ENCODE data around the gene ZSWIM6. TPM values are rescaled to one million over a fixed set of nuclear protein-coding genes. Genes with fewer than 3 reads are reported as not detected.
"Not testable (repeated sequence)": the region's sequence is repeated elsewhere in the genome, so short reads cannot be mapped to it uniquely, and the experiment has no call there.

The ZSWIM6 gene
- total RNA-seq, 1 donor from 2014 or later, result 40.1 TPM

- Histone ChIP-seq H3K27ac (ENCODE audit: low read depth, low read length) (no peak overlapping the region), H3K9me3 (ENCODE audit: insufficient read depth, low read depth, low read length) (no peaks in the 10 kb centered on the region), H3K9ac (ENCODE audit: low read length) (no peak overlapping the region), H3K27me3 (ENCODE audit: insufficient read depth, low read length) (no peaks in the 10 kb centered on the region), H3K4me3 (ENCODE audit: insufficient read depth, low read depth, low read length) (no peak overlapping the region), H4K20me1 (ENCODE audit: insufficient read depth, low read length) (peaks cover 41% of the 10 kb centered on the region), H3K4me1 (ENCODE audit: insufficient read depth, low read length) (peaks cover 39% of the 10 kb centered on the region), H3K79me2 (ENCODE audit: insufficient read depth, low read length) (peaks cover 84% of the 10 kb centered on the region), H3K4me2 (ENCODE audit: low read length) (no peak overlapping the region), H2AFZ (ENCODE audit: low read depth, low read length) (no peak overlapping the region), H3K36me3 (ENCODE audit: insufficient read depth, low read length) (no peaks in the 10 kb centered on the region)
- H3K36me3 Mint-ChIP-seq (ENCODE audit: low read depth, unreplicated experiment), result no peaks in the 10 kb centered on the region
- H3K4me3 Mint-ChIP-seq (ENCODE audit: unreplicated experiment), result no peak overlapping the region
- no peak for TF ChIP-seq CTCF (IDR thresholded peaks at IDR 0.05; ENCODE audit: insufficient read depth, low read depth, low read length)
- TF ChIP-seq EZH2 (IDR thresholded peaks at IDR 0.05; ENCODE audit: insufficient read depth, low read length), result no peak
- DNase-seq (ENCODE audit: low read depth) (no peak), FAIRE-seq (no peak)
- H3K27ac Mint-ChIP-seq (ENCODE audit: unreplicated experiment), result no peak overlapping the region
- no peaks in the 10 kb centered on the region for H3K27me3 Mint-ChIP-seq (ENCODE audit: low read depth, unreplicated experiment)
- peaks cover 64% of the 10 kb centered on the region for H3K4me1 Mint-ChIP-seq (ENCODE audit: low read depth, unreplicated experiment)
- H3K9me3 Mint-ChIP-seq (ENCODE audit: unreplicated experiment), result peaks cover 2% of the 10 kb centered on the region
These were observed 80.3 kb downstream of the ZSWIM6 start for GRCh38 chr5:61412361-61412760.

- not testable (repeated sequence) for H3K4me2 ChIP-seq (ENCODE audit: low read length); H3K9me3 Mint-ChIP-seq (ENCODE audit: unreplicated experiment); H3K36me3 ChIP-seq (ENCODE audit: insufficient read depth, low read length); H3K27me3 ChIP-seq (ENCODE audit: insufficient read depth, low read length); H3K4me3 Mint-ChIP-seq (ENCODE audit: unreplicated experiment); H3K27ac ChIP-seq (ENCODE audit: low read depth, low read length); H3K27ac Mint-ChIP-seq (ENCODE audit: unreplicated experiment); FAIRE-seq; H2AFZ ChIP-seq (ENCODE audit: low read depth, low read length); H3K9ac ChIP-seq (ENCODE audit: low read length); H3K4me3 ChIP-seq (ENCODE audit: insufficient read depth, low read depth, low read length); H3K9me3 ChIP-seq (ENCODE audit: insufficient read depth, low read depth, low read length); DNase-seq (ENCODE audit: low read depth); H3K36me3 Mint-ChIP-seq (ENCODE audit: low read depth, unreplicated experiment); H3K27me3 Mint-ChIP-seq (ENCODE audit: low read depth, unreplicated experiment)
- H4K20me1 ChIP-seq (ENCODE audit: insufficient read depth, low read length), result peaks cover 46% of the 10 kb centered on the region
- H3K4me1 ChIP-seq (ENCODE audit: insufficient read depth, low read length), result peaks cover 31% of the 10 kb centered on the region
- H3K4me1 Mint-ChIP-seq (ENCODE audit: low read depth, unreplicated experiment), result peaks cover 64% of the 10 kb centered on the region
- peaks cover 83% of the 10 kb centered on the region for H3K79me2 ChIP-seq (ENCODE audit: insufficient read depth, low read length)
These were observed 81.1 kb downstream of the ZSWIM6 start for GRCh38 chr5:61413205-61413604.

- Histone ChIP-seq H3K4me3 (ENCODE audit: insufficient read depth, low read depth, low read length) (no peak overlapping the region), H3K27ac (ENCODE audit: low read depth, low read length) (no peak overlapping the region), H4K20me1 (ENCODE audit: insufficient read depth, low read length) (peaks cover 57% of the 10 kb centered on the region), H3K4me2 (ENCODE audit: low read length) (no peak overlapping the region), H2AFZ (ENCODE audit: low read depth, low read length) (no peak overlapping the region), H3K79me2 (ENCODE audit: insufficient read depth, low read length) (peaks cover 90% of the 10 kb centered on the region), H3K27me3 (ENCODE audit: insufficient read depth, low read length) (no peaks in the 10 kb centered on the region), H3K9me3 (ENCODE audit: insufficient read depth, low read depth, low read length) (no peaks in the 10 kb centered on the region), H3K36me3 (ENCODE audit: insufficient read depth, low read length) (no peaks in the 10 kb centered on the region), H3K4me1 (ENCODE audit: insufficient read depth, low read length) (peaks cover 20% of the 10 kb centered on the region), H3K9ac (ENCODE audit: low read length) (no peak overlapping the region)
- FAIRE-seq (no peak), DNase-seq (ENCODE audit: low read depth) (no peak)
- no peak for TF ChIP-seq EZH2 (IDR thresholded peaks at IDR 0.05; ENCODE audit: insufficient read depth, low read length)
- no peak for TF ChIP-seq CTCF (IDR thresholded peaks at IDR 0.05; ENCODE audit: insufficient read depth, low read depth, low read length)
- Mint-ChIP-seq H3K4me1 (ENCODE audit: low read depth, unreplicated experiment) (peaks cover 60% of the 10 kb centered on the region), H3K4me3 (ENCODE audit: unreplicated experiment) (no peak overlapping the region), H3K9me3 (ENCODE audit: unreplicated experiment) (peaks cover 2% of the 10 kb centered on the region), H3K27ac (ENCODE audit: unreplicated experiment) (no peak overlapping the region), H3K36me3 (ENCODE audit: low read depth, unreplicated experiment) (no peaks in the 10 kb centered on the region), H3K27me3 (ENCODE audit: low read depth, unreplicated experiment) (no peaks in the 10 kb centered on the region)
These were observed 82.7 kb downstream of the ZSWIM6 start for GRCh38 chr5:61414806-61415205.
